ENCODE results near the gene CCT6B.
"Not testable (repeated sequence)": the region's sequence is repeated elsewhere in the genome, so short reads cannot be mapped to it uniquely, and the experiment has no call there.

CCT6B gene

GRCh38 chr17:34980353-34980680 is 19.1 kb upstream of the CCT6B start, which contains the start of gene LIG3:
LIG3 (plus strand) TSS chr17:34980512; CDS start chr17:34983006, 2,494 bp downstream.
- peak; percentile 95 for DNase-seq

- no peak for DNase-seq
These were observed 18.5 kb upstream of the CCT6B start for GRCh38 chr17:34979650-34980352.

GRCh38 chr17:34979153-34979552 is 17.9 kb upstream of the CCT6B start:
- DNase-seq: no peak

- DNase-seq: no peak
These were observed 13.8 kb upstream of the CCT6B start for GRCh38 chr17:34974794-34975785.

GRCh38 chr17:34974179-34974578 is 12.9 kb upstream of the CCT6B start:
- DNase-seq: no peak

- no peak for DNase-seq
These were observed 2.8 kb downstream of the CCT6B start for GRCh38 chr17:34958438-34958837.

- DNase-seq: not testable (repeated sequence)
These were observed 10.5 kb downstream of the CCT6B start for GRCh38 chr17:34950780-34951179.

- DNase-seq: no peak
These were observed 31.0 kb downstream of the CCT6B start for GRCh38 chr17:34930283-34930682.

GRCh38 chr17:34926661-34927060 is 34.6 kb downstream of the CCT6B start:
- DNase-seq: no peak

- no peak for DNase-seq
These were observed 40.6 kb downstream of the CCT6B start for GRCh38 chr17:34920676-34921075.

- DNase-seq: no peak
These were observed 43.9 kb downstream of the CCT6B start for GRCh38 chr17:34917381-34917780.

GRCh38 chr17:34916120-34916519 is 45.1 kb downstream of the CCT6B start:
- DNase-seq: no peak

GRCh38 chr17:34913001-34913400 is 48.3 kb downstream of the CCT6B start:
- DNase-seq: no peak

GRCh38 chr17:34909040-34909439 is 52.2 kb downstream of the CCT6B start:
- no peak for DNase-seq

- no peak for DNase-seq
These were observed 58.3 kb downstream of the CCT6B start for GRCh38 chr17:34902831-34903547.

GRCh38 chr17:34899643-34900291 is 61.5 kb downstream of the CCT6B start:
- no peak for DNase-seq

- DNase-seq: no peak
These were observed 65.9 kb downstream of the CCT6B start for GRCh38 chr17:34895383-34895782.

GRCh38 chr17:34894964-34895363 is 66.3 kb downstream of the CCT6B start:
- no peak for DNase-seq

- no peak for DNase-seq
These were observed 68.6 kb downstream of the CCT6B start for GRCh38 chr17:34892461-34893249.

- no peak for DNase-seq
These were observed 74.4 kb downstream of the CCT6B start for GRCh38 chr17:34886831-34887230.

- DNase-seq: no peak
These were observed 76.2 kb downstream of the CCT6B start for GRCh38 chr17:34885076-34885475.

- DNase-seq: no peak
These were observed 76.7 kb downstream of the CCT6B start for GRCh38 chr17:34884597-34884996.
